GM23338 (cell line): Measurements from ENCODE around the gene COL1A2. TPM values are rescaled to one million over a fixed set of nuclear protein-coding genes. Genes with fewer than 3 reads are reported as not detected.

Experiments
- ATAC-seq: fragments of 200-7000 bp; cut with Tn5 transposase; 3 replicates; pipeline ENCODE4 v1.9.1; 2020
- DNase-seq: peaks from one replicate; pipeline ENCODE4 v3.0.0-alpha.2; 2015; ENCODE audit warnings: low spot score
- H2AFZ ChIP-seq: fragments of 200-600 bp; sonication (generic); 2 replicates; pipeline ENCODE4 v1.8.0; 2016; ENCODE audit warnings: antibody characterized with exemption, mild to moderate bottlenecking, moderate library complexity
- H3F3A ChIP-seq: fragments of 200-600 bp; sonication (generic); replicated peaks from 2 replicates; pipeline ENCODE4 v1.8.0; 2017; ENCODE audit warnings: antibody characterized with exemption, mixed run types, low read depth
- H3K27ac ChIP-seq: fragments of 200-600 bp; sonication (generic); 2 replicates; pipeline ENCODE4 v1.6.1; 2016; ENCODE audit warnings: low read depth
- H3K27me3 ChIP-seq: fragments of 200-600 bp; sonication (generic); 2 replicates; pipeline ENCODE4 v1.8.0; 2016; ENCODE audit warnings: mild to moderate bottlenecking, mixed run types, moderate library complexity; ENCODE audit not compliant: insufficient read depth
- H3K36me3 ChIP-seq: fragments of 200-600 bp; sonication (generic); 2 replicates; pipeline ENCODE4 v1.8.0; 2016; ENCODE audit warnings: mild to moderate bottlenecking; ENCODE audit not compliant: insufficient read depth
- H3K4me1 ChIP-seq: fragments of 200-600 bp; sonication (generic); 2 replicates; pipeline ENCODE4 v1.8.0; 2016; ENCODE audit warnings: mild to moderate bottlenecking, moderate library complexity; ENCODE audit not compliant: insufficient read depth
- H3K4me2 ChIP-seq: fragments of 200-600 bp; sonication (generic); 2 replicates; pipeline ENCODE4 v1.7.1; 2017; ENCODE audit warnings: mixed run types
- H3K4me3 ChIP-seq: fragments of 200-600 bp; sonication (generic); 2 replicates; pipeline ENCODE4 v1.6.1; 2016; ENCODE audit warnings: mixed run types
- H3K79me2 ChIP-seq: fragments of 200-600 bp; sonication (generic); replicated peaks from 2 replicates; pipeline ENCODE4 v1.8.0; 2017; ENCODE audit warnings: mild to moderate bottlenecking; ENCODE audit not compliant: insufficient read depth
- H3K9me2 ChIP-seq: fragments of 200-600 bp; sonication (generic); 2 replicates; pipeline ENCODE4 v1.8.0; 2017; ENCODE audit not compliant: insufficient read depth
- H4K20me1 ChIP-seq: fragments of 200-600 bp; sonication (generic); replicated peaks from 2 replicates; pipeline ENCODE4 v1.8.0; 2017; ENCODE audit warnings: mild to moderate bottlenecking; ENCODE audit not compliant: insufficient read depth
- H3K27ac Mint-ChIP-seq: 2 replicates; pipeline ENCODE4 v1.8.0; 2020; ENCODE audit warnings: inconsistent platforms, mild to moderate bottlenecking, moderate library complexity, mixed read lengths
- H3K27me3 Mint-ChIP-seq: 3 replicates; pipeline ENCODE4 v1.8.0; 2022; ENCODE audit warnings: low read depth, mild to moderate bottlenecking, moderate library complexity, mixed read lengths, inconsistent platforms; ENCODE audit not compliant: insufficient read depth, poor library complexity
- H3K36me3 Mint-ChIP-seq: 3 replicates; pipeline ENCODE4 v1.8.0; 2021; ENCODE audit warnings: low read depth, mild to moderate bottlenecking, inconsistent platforms, moderate library complexity, mixed read lengths
- H3K4me1 Mint-ChIP-seq: 3 replicates; pipeline ENCODE4 v1.8.0; 2020; ENCODE audit warnings: mild to moderate bottlenecking, inconsistent platforms, mixed read lengths
- H3K4me3 Mint-ChIP-seq: 3 replicates; pipeline ENCODE4 v1.8.0; 2021; ENCODE audit warnings: moderate library complexity, mild to moderate bottlenecking, inconsistent platforms, mixed read lengths
- H3K9me3 Mint-ChIP-seq: 3 replicates; pipeline ENCODE4 v1.8.0; 2020; ENCODE audit warnings: moderate library complexity, mild to moderate bottlenecking, inconsistent platforms, mixed read lengths
- CREB1 ChIP-seq: fragments of 250-450 bp; sonication (Bioruptor Pico); IDR thresholded peaks from 2 replicates; pipeline ENCODE4 v1.5.0; 2020; ENCODE audit warnings: low read depth, mild to moderate bottlenecking, moderate library complexity
- CTCF ChIP-seq, 2 experiments: fragments of 200-600 bp in 1 of 2; sonication (generic) in 1 of 2; conservative IDR thresholded peaks; 2 replicates each; pipeline versions ENCODE4 v1.5.1 to v1.6.1; 2016 to 2017; ENCODE audit warnings: antibody characterized with exemption in 2 of 2, low read depth in 2 of 2, mild to moderate bottlenecking in 2 of 2, moderate library complexity in 1 of 2
- ETS1 ChIP-seq: IDR thresholded peaks from 2 replicates; pipeline ENCODE4 v1.6.1; 2016; ENCODE audit warnings: antibody characterized with exemption
- EZH2 ChIP-seq: fragments of 200-600 bp; sonication (generic); IDR thresholded peaks from one replicate; pipeline ENCODE4 v1.8.0; 2017; ENCODE audit warnings: antibody characterized with exemption, mild to moderate bottlenecking, low read depth; ENCODE audit not compliant: unreplicated experiment
- EZH2phosphoT487 ChIP-seq: fragments of 200-600 bp; sonication (generic); IDR thresholded peaks from one replicate; pipeline ENCODE4 v1.8.1; 2018; ENCODE audit warnings: antibody characterized with exemption; ENCODE audit not compliant: unreplicated experiment
- JUNB ChIP-seq: IDR thresholded peaks from one replicate; pipeline ENCODE4 v1.6.1; 2016; ENCODE audit warnings: antibody characterized with exemption; ENCODE audit not compliant: unreplicated experiment
- NANOG ChIP-seq: IDR thresholded peaks from 2 replicates; pipeline ENCODE4 v1.6.1; 2016; ENCODE audit warnings: antibody characterized with exemption, borderline replicate concordance
- POLR2AphosphoS5 ChIP-seq: IDR thresholded peaks from 2 replicates; pipeline ENCODE4 v1.6.1; 2016; ENCODE audit warnings: antibody characterized with exemption, low read depth
- REST ChIP-seq: IDR thresholded peaks from one replicate; pipeline ENCODE4 v1.6.1; 2018; ENCODE audit warnings: antibody characterized with exemption; ENCODE audit not compliant: unreplicated experiment
- STAT1 ChIP-seq: IDR thresholded peaks from one replicate; pipeline ENCODE4 v1.6.1; 2016; ENCODE audit warnings: antibody characterized with exemption; ENCODE audit not compliant: unreplicated experiment
- ZNF114 ChIP-seq: fragments of 250-450 bp; sonication (Bioruptor Pico); IDR thresholded peaks from 2 replicates; pipeline ENCODE4 v1.5.0; 2020; ENCODE audit warnings: mild to moderate bottlenecking, moderate library complexity
- ZNF331 ChIP-seq: fragments of 250-450 bp; sonication (Bioruptor Pico); IDR thresholded peaks from 2 replicates; pipeline ENCODE4 v1.5.0; 2020; ENCODE audit warnings: low read depth, mild to moderate bottlenecking, moderate library complexity
- ZNF462 ChIP-seq: fragments of 250-450 bp; sonication (Bioruptor Pico); IDR thresholded peaks from 2 replicates; pipeline ENCODE4 v1.5.0; 2020; ENCODE audit warnings: mild to moderate bottlenecking, moderate library complexity
- polyA plus RNA-seq: library from polyadenylated mRNA; unstranded; fragments of >200 nt; fragmentation: Nextera tagmentation; extraction: Ambion mirVana; gene quantifications from 2 replicates; pipeline ENCODE4 v1.2.1, GENCODE V29; 2016
- total RNA-seq: library from RNA; depleted of rRNA; stranded (reverse); fragments of >200 nt; shearing (Covaris generic); gene quantifications from 2 replicates; pipeline ENCODE4 v1.2.3, GENCODE V29; 2014

The COL1A2 gene
- total and polyA plus RNA-seq, 2 experiments from 2014 or later: 32.0 to 67.0 TPM

GRCh38 chr7:94452239-94452638 is 57.5 kb downstream of the COL1A2 start:
- Histone ChIP-seq H3F3A (no peaks in the 10 kb centered on the region), H4K20me1 (no peaks in the 10 kb centered on the region), H3K27ac (no peak overlapping the region), H3K4me1 (no peaks in the 10 kb centered on the region), H3K4me3 (no peak overlapping the region), H3K4me2 (no peak overlapping the region), H3K36me3 (no peaks in the 10 kb centered on the region), H3K79me2 (no peaks in the 10 kb centered on the region), H3K9me2 (no peaks in the 10 kb centered on the region), H3K27me3 (no peaks in the 10 kb centered on the region), H2AFZ (peak overlapping the region; percentile 68)
- no peak for DNase-seq
- no peak overlapping the region for H3K27ac Mint-ChIP-seq
- H3K4me1 Mint-ChIP-seq: no peaks in the 10 kb centered on the region
- H3K9me3 Mint-ChIP-seq: no peaks in the 10 kb centered on the region
- no peak overlapping the region for H3K4me3 Mint-ChIP-seq
- no peak for ATAC-seq
- H3K27me3 Mint-ChIP-seq: peaks cover 3% of the 10 kb centered on the region
- TF ChIP-seq ZNF462 (CRISPR knock-in tag) (no peak), ZNF331 (CRISPR knock-in tag) (no peak), ZNF114 (CRISPR knock-in tag) (no peak), NANOG (no peak), EZH2 (no peak), CREB1 (no peak), STAT1 (no peak), EZH2phosphoT487 (no peak), ETS1 (no peak), CTCF (conservative IDR thresholded peaks at IDR 0.05; ENCODE audit: low read depth in 2 of 2) (no peak), POLR2AphosphoS5 (no peak), REST (no peak), JUNB (no peak)
- no peaks in the 10 kb centered on the region for H3K36me3 Mint-ChIP-seq
